B cell (primary cell): ENCODE results near the gene NFAT5.

Experiments used
- CTCF ChIP-seq: fragments of 200-600 bp; IDR thresholded peaks from one replicate; pipeline ENCODE4 v1.8.0; 2022; ENCODE audit warnings: antibody characterized with exemption, mild to moderate bottlenecking
- EZH2 ChIP-seq: IDR thresholded peaks from 2 replicates; pipeline ENCODE4 v1.6.1; 2012; ENCODE audit warnings: borderline replicate concordance, low read depth, mild to moderate bottlenecking, moderate library complexity, low read length; ENCODE audit not compliant: insufficient read depth, poor library complexity, severe bottlenecking

GRCh38 chr16:69741951-69742904 is 176.5 kb downstream of the NFAT5 start:
- TF ChIP-seq CTCF (no peak), EZH2 (no peak)
